HEK293 (cell line): Measurements from ENCODE around the gene LMO7.

Experiments used
- CTCF ChIA-PET: fragments of 350-600 bp; formaldehyde crosslinking; extraction: SDS; loops from one replicate; lab custom pipeline; 2021; ENCODE audit warnings: antibody characterized with exemption; lab: Yijun Ruan, JAX
- POLR2A ChIA-PET: fragments of 300-600 bp; formaldehyde crosslinking; extraction: SDS; loops from one replicate; lab custom pipeline; 2020; ENCODE audit warnings: antibody characterized with exemption, inconsistent platforms; lab: Yijun Ruan, JAX
- H3K27ac ChIP-seq: fragments of 200-500 bp; sonication (Bioruptor generic); 2 replicates; pipeline ENCODE4 v1.5.1; 2014; ENCODE audit warnings: low read depth, low read length, control low read depth, inconsistent platforms; ENCODE audit errors: extremely low read depth
- H3K36me3 ChIP-seq, 2 experiments: fragments of 200-500 bp in 1 of 2; sonication (Bioruptor generic) in 1 of 2; 1 replicate in 1 of 2; 2 replicates in 1 of 2; pipeline ENCODE4 v1.5.1; 2014 to 2017; ENCODE audit warnings: inconsistent platforms in 2 of 2, low read length in 2 of 2; ENCODE audit not compliant: control insufficient read depth in 2 of 2, insufficient read depth in 1 of 2
- H3K4me1 ChIP-seq: fragments of 200-500 bp; sonication (Bioruptor generic); 2 replicates; pipeline ENCODE4 v1.5.1; 2014; ENCODE audit warnings: mild to moderate bottlenecking, low read length, inconsistent platforms; ENCODE audit not compliant: control insufficient read depth, insufficient read depth
- H3K4me3 ChIP-seq: 2 replicates; pipeline ENCODE4 v1.5.1; 2011; ENCODE audit warnings: low read depth, mild to moderate bottlenecking, control low read depth, low read length, moderate library complexity
- H3K9me3 ChIP-seq: fragments of 200-500 bp; sonication (Bioruptor generic); 2 replicates; pipeline ENCODE4 v1.5.1; 2014; ENCODE audit warnings: low read depth, low read length, inconsistent platforms; ENCODE audit not compliant: control insufficient read depth, insufficient read depth
- GLI2 ChIP-seq: fragments of 450-650 bp; formaldehyde crosslinking; IDR thresholded peaks from 2 replicates; pipeline ENCODE4; 2017; ENCODE audit warnings: missing biosample characterization, missing genetic modification characterization, low read depth, borderline replicate concordance
- GLI4 ChIP-seq: fragments of 450-650 bp; formaldehyde crosslinking; IDR thresholded peaks from 2 replicates; pipeline ENCODE4 v1.5.1; 2016; ENCODE audit warnings: missing biosample characterization, missing genetic modification characterization
- HOXD13 ChIP-seq: sonication (generic); formaldehyde crosslinking; IDR thresholded peaks from 2 replicates; pipeline ENCODE4 v1.8.0; 2022; ENCODE audit warnings: missing genetic modification reagents, borderline replicate concordance
- KLF9 ChIP-seq: fragments of 450-650 bp; formaldehyde crosslinking; IDR thresholded peaks from 2 replicates; pipeline ENCODE4 v1.5.1; 2016; ENCODE audit warnings: missing biosample characterization, missing genetic modification characterization, low read depth
- MZF1 ChIP-seq: fragments of 450-650 bp; formaldehyde crosslinking; IDR thresholded peaks from 2 replicates; pipeline ENCODE4 v1.5.1; 2017; ENCODE audit warnings: missing biosample characterization, missing genetic modification characterization, borderline replicate concordance
- SP7 ChIP-seq: fragments of 450-650 bp; formaldehyde crosslinking; IDR thresholded peaks from 2 replicates; pipeline ENCODE4 v1.5.1; 2016; ENCODE audit warnings: missing biosample characterization, missing genetic modification characterization
- YY1 ChIP-seq: fragments of 450-650 bp; formaldehyde crosslinking; IDR thresholded peaks from 2 replicates; pipeline ENCODE4 v1.5.1; 2018; ENCODE audit warnings: missing biosample characterization, missing genetic modification characterization
- ZBTB20 ChIP-seq: fragments of 450-650 bp; formaldehyde crosslinking; IDR thresholded peaks from 2 replicates; pipeline ENCODE4 v1.5.1; 2016; ENCODE audit warnings: missing biosample characterization, missing genetic modification characterization
- ZBTB8A ChIP-seq: fragments of 450-650 bp; formaldehyde crosslinking; IDR thresholded peaks from 2 replicates; pipeline ENCODE4 v1.5.1; 2016; ENCODE audit warnings: missing biosample characterization, missing genetic modification characterization
- ZFP41 ChIP-seq: fragments of 450-650 bp; formaldehyde crosslinking; IDR thresholded peaks from 2 replicates; pipeline ENCODE4 v1.5.1; 2016; ENCODE audit warnings: missing biosample characterization, missing genetic modification characterization, borderline replicate concordance
- ZIC2 ChIP-seq: fragments of 450-650 bp; formaldehyde crosslinking; IDR thresholded peaks from 2 replicates; pipeline ENCODE4 v1.5.1; 2016; ENCODE audit warnings: missing biosample characterization, missing genetic modification characterization
- ZNF23 ChIP-seq: fragments of 450-650 bp; formaldehyde crosslinking; IDR thresholded peaks from 2 replicates; pipeline ENCODE4 v1.5.1; 2016; ENCODE audit warnings: missing biosample characterization, missing genetic modification characterization, borderline replicate concordance
- ZNF248 ChIP-seq: fragments of 450-650 bp; formaldehyde crosslinking; IDR thresholded peaks from 2 replicates; pipeline ENCODE4 v1.5.1; 2017; ENCODE audit warnings: missing biosample characterization, missing genetic modification characterization
- ZNF311 ChIP-seq: fragments of 450-650 bp; formaldehyde crosslinking; IDR thresholded peaks from 2 replicates; pipeline ENCODE4 v1.5.1; 2017; ENCODE audit warnings: missing biosample characterization, missing genetic modification characterization, borderline replicate concordance
- ZNF501 ChIP-seq: fragments of 450-650 bp; formaldehyde crosslinking; IDR thresholded peaks from 2 replicates; pipeline ENCODE4 v1.5.1; 2016; ENCODE audit warnings: missing biosample characterization, missing genetic modification characterization
- ZNF624 ChIP-seq: fragments of 450-650 bp; formaldehyde crosslinking; IDR thresholded peaks from 2 replicates; pipeline ENCODE4 v1.5.1; 2017; ENCODE audit warnings: missing biosample characterization, missing genetic modification characterization
- ZNF747 ChIP-seq: fragments of 450-650 bp; formaldehyde crosslinking; IDR thresholded peaks from 2 replicates; pipeline ENCODE4 v1.5.1; 2016; ENCODE audit warnings: missing biosample characterization, missing genetic modification characterization
- ZNF830 ChIP-seq: fragments of 450-650 bp; IDR thresholded peaks from 2 replicates; pipeline ENCODE4 v1.5.0; 2018; ENCODE audit warnings: missing biosample characterization, missing genetic modification characterization, low read depth, mild to moderate bottlenecking, moderate library complexity
- TF ChIP-seq, protein P1 (sequence below): fragments of 450-650 bp; formaldehyde crosslinking; optimal IDR thresholded peaks from 2 replicates; pipeline ENCODE3; 2016; ENCODE audit warnings: missing biosample characterization, mild to moderate bottlenecking, missing genetic modification characterization
- TF ChIP-seq, protein P2 (sequence below): fragments of 450-650 bp; formaldehyde crosslinking; IDR thresholded peaks from 2 replicates; pipeline ENCODE4 v1.5.1; 2016; ENCODE audit warnings: missing biosample characterization, missing genetic modification characterization, borderline replicate concordance
- TF ChIP-seq, protein P3 (sequence below): fragments of 450-650 bp; formaldehyde crosslinking; IDR thresholded peaks from 2 replicates; pipeline ENCODE4 v1.5.1; 2016; ENCODE audit warnings: missing biosample characterization, missing genetic modification characterization
- TF ChIP-seq, protein P4 (sequence below): fragments of 450-650 bp; formaldehyde crosslinking; IDR thresholded peaks from 2 replicates; pipeline ENCODE4 v1.5.1; 2017; ENCODE audit warnings: missing biosample characterization, missing genetic modification characterization
- TF ChIP-seq, protein P5 (sequence below): fragments of 450-650 bp; formaldehyde crosslinking; IDR thresholded peaks from 2 replicates; pipeline ENCODE4 v1.5.1; 2017; ENCODE audit warnings: missing biosample characterization, missing genetic modification characterization

Gene LMO7

DNA sequence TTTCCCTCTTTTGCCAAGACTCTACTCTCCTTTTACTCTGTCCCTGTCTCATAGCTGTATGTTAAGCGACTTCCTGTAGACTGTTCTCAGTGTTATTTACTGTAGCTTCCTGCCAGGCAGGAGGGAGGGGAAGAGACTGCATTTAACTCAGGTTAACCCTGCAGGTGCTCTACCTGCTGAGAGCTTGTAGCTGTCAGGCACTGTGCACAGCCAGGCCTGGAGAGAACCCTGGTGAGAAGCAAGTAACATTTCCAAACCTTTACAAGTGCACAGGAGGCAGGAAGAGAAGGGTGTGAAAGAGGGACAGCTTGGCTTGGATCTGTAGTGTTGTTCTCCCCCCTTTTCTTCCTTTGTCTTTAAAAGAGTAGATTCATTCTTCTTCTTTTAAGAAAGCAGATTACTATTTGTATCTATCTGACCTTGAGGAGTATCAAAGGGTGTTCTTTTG is 167.1 kb downstream of the LMO7 start:
- H3K9me3 ChIP-seq, result no peaks in the 10 kb centered on the region
- no peaks in the 10 kb centered on the region for H3K4me1 ChIP-seq
- H3K36me3 ChIP-seq, result peaks cover 0 to 14% of the 10 kb centered on the region in 2 experiments; a peak in 1 of 3 replicates
- TF ChIP-seq ZIC2, result peak; percentile 95
- no peak for TF ChIP-seq HOXD13 (CRISPR knock-in tag)
- TF ChIP-seq ZNF747 (tag by site-specific recombination), result no peak
- no peak for TF ChIP-seq ZBTB20 (tag by site-specific recombination)
- CTCF ChIA-PET, result no interaction called here
- no peak overlapping the region for H3K27ac ChIP-seq
- POLR2A ChIA-PET, result no interaction called here
- H3K4me3 ChIP-seq, result no peak overlapping the region

DNA sequence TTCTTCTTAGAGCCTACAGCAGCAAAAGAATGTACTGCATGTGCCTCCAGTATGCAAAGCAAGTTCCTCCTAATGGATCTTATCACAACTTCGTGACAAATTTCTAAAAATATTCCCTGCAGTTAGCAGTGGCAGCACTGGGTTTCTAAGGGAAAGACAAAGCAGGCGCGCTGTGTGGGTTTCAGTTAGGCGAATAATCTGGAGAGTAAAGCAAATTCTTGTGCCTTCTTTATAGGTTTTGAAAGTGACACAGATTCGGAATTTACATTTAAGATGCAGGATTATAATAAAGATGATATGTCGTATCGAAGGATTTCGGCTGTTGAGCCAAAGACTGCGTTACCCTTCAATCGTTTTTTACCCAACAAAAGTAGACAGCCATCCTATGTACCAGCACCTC is 167.9 kb downstream of the LMO7 start:
- POLR2A ChIA-PET, result no interaction called here
- TF ChIP-seq ZFP41 (no peak), ZNF624 (tag by site-specific recombination) (no peak), YY1 (no peak), KLF9 (tag by site-specific recombination) (no peak), ZNF248 (tag by site-specific recombination) (no peak), ZNF311 (tag by site-specific recombination) (no peak), ZNF501 (tag by site-specific recombination) (no peak), ZNF23 (tag by site-specific recombination) (no peak), GLI4 (tag by site-specific recombination) (no peak), MZF1 (tag by site-specific recombination) (no peak), ZNF830 (tag by site-specific recombination) (no peak), GLI2 (tag by site-specific recombination) (no peak), SP7 (tag by site-specific recombination) (no peak), ZBTB8A (tag by site-specific recombination) (no peak)
- TF ChIP-seq, protein P1, sequence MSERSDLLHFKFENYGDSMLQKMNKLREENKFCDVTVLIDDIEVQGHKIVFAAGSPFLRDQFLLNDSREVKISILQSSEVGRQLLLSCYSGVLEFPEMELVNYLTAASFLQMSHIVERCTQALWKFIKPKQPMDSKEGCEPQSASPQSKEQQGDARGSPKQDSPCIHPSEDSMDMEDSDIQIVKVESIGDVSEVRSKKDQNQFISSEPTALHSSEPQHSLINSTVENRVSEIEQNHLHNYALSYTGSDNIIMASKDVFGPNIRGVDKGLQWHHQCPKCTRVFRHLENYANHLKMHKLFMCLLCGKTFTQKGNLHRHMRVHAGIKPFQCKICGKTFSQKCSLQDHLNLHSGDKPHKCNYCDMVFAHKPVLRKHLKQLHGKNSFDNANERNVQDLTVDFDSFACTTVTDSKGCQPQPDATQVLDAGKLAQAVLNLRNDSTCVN (tag by site-specific recombination), result no peak
- TF ChIP-seq, protein P2, sequence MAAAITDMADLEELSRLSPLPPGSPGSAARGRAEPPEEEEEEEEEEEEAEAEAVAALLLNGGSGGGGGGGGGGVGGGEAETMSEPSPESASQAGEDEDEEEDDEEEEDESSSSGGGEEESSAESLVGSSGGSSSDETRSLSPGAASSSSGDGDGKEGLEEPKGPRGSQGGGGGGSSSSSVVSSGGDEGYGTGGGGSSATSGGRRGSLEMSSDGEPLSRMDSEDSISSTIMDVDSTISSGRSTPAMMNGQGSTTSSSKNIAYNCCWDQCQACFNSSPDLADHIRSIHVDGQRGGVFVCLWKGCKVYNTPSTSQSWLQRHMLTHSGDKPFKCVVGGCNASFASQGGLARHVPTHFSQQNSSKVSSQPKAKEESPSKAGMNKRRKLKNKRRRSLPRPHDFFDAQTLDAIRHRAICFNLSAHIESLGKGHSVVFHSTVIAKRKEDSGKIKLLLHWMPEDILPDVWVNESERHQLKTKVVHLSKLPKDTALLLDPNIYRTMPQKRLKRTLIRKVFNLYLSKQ (tag by site-specific recombination), result no peak
- TF ChIP-seq, protein P3, sequence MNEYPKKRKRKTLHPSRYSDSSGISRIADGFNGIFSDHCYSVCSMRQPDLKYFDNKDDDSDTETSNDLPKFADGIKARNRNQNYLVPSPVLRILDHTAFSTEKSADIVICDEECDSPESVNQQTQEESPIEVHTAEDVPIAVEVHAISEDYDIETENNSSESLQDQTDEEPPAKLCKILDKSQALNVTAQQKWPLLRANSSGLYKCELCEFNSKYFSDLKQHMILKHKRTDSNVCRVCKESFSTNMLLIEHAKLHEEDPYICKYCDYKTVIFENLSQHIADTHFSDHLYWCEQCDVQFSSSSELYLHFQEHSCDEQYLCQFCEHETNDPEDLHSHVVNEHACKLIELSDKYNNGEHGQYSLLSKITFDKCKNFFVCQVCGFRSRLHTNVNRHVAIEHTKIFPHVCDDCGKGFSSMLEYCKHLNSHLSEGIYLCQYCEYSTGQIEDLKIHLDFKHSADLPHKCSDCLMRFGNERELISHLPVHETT (tag by site-specific recombination), result no peak
- TF ChIP-seq, protein P4, sequence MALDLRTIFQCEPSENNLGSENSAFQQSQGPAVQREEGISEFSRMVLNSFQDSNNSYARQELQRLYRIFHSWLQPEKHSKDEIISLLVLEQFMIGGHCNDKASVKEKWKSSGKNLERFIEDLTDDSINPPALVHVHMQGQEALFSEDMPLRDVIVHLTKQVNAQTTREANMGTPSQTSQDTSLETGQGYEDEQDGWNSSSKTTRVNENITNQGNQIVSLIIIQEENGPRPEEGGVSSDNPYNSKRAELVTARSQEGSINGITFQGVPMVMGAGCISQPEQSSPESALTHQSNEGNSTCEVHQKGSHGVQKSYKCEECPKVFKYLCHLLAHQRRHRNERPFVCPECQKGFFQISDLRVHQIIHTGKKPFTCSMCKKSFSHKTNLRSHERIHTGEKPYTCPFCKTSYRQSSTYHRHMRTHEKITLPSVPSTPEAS (tag by site-specific recombination), result no peak
- TF ChIP-seq, protein P5, sequence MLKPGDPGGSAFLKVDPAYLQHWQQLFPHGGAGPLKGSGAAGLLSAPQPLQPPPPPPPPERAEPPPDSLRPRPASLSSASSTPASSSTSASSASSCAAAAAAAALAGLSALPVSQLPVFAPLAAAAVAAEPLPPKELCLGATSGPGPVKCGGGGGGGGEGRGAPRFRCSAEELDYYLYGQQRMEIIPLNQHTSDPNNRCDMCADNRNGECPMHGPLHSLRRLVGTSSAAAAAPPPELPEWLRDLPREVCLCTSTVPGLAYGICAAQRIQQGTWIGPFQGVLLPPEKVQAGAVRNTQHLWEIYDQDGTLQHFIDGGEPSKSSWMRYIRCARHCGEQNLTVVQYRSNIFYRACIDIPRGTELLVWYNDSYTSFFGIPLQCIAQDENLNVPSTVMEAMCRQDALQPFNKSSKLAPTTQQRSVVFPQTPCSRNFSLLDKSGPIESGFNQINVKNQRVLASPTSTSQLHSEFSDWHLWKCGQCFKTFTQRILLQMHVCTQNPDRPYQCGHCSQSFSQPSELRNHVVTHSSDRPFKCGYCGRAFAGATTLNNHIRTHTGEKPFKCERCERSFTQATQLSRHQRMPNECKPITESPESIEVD (tag by site-specific recombination), result no peak
- TF ChIP-seq, all 188 proteins: peak for 0
- Histone ChIP-seq H3K4me3 (no peak overlapping the region), H3K36me3 (peaks cover 0 to 14% of the 10 kb centered on the region in 2 experiments; a peak in 1 of 3 replicates), H3K27ac (no peak overlapping the region), H3K4me1 (no peaks in the 10 kb centered on the region), H3K9me3 (no peaks in the 10 kb centered on the region)
- CTCF ChIA-PET, result no interaction called here
